DND-41 (cell line): ENCODE data around the gene ABLIM2.

Source experiments
- CTCF ChIP-seq: IDR thresholded peaks from 2 replicates; pipeline ENCODE4 v1.5.1; 2012; ENCODE audit warnings: borderline replicate concordance, low read length, moderate library complexity, mild to moderate bottlenecking; ENCODE audit not compliant: poor library complexity, severe bottlenecking; ENCODE audit errors: extremely low read depth
- EZH2 ChIP-seq: IDR thresholded peaks from 3 replicates; pipeline ENCODE4 v1.6.1; 2012; ENCODE audit warnings: borderline replicate concordance, low read depth, mild to moderate bottlenecking, moderate library complexity, low read length, inconsistent platforms; ENCODE audit not compliant: severe bottlenecking

DNA sequence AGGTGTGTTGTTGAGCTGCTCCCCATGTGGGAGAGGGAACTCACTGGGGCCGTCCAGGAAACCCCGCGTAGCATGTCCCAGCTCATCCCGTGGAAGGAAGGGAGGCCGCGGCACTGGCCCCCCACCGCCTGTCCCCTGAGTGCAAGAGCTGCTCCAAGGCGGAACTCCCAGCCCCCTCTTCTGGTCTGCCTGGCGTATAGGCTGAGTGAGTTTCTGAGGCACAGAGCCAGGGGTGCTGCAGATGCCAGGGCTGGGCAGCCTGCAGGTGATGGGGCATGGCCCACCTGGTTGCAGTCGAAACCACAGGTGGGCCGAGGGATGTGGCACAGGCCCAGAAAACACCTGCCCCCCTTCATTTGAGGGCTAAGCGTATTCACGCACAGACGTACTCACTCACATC lies 49.6 kb downstream of the ABLIM2 start:
- TF ChIP-seq CTCF: no peak
- TF ChIP-seq EZH2: no peak
